NT2/D1 (cell line): Measurements from ENCODE around the gene CEP85L.

Experiments
- SUZ12 ChIP-seq: IDR thresholded peaks from 2 replicates; pipeline ENCODE4 v1.6.1; 2011; ENCODE audit not compliant: insufficient read length, insufficient read depth; ENCODE audit errors: extremely low read depth
- YY1 ChIP-seq: IDR thresholded peaks from 2 replicates; pipeline ENCODE4 v1.6.1; 2011; ENCODE audit not compliant: insufficient read length, insufficient read depth
- ZNF274 ChIP-seq: IDR thresholded peaks from 2 replicates; pipeline ENCODE4 v1.6.1; 2011; ENCODE audit warnings: mild to moderate bottlenecking, low read depth, low read length

GRCh38 chr6:118494091-118494490, 157.3 kb downstream of the CEP85L start:
- TF ChIP-seq SUZ12 = no peak
- no peak for TF ChIP-seq YY1
- no peak for TF ChIP-seq ZNF274
